Esophagus muscularis mucosa (tissue), 4 donors: ENCODE data around the gene APH1A. TPM values are rescaled to one million over a fixed set of nuclear protein-coding genes. Genes with fewer than 3 reads are reported as not detected.

Experiments
- DNase-seq: peaks from one replicate; pipeline ENCODE4 v3.0.0-alpha.2; 2017; ENCODE audit errors: extremely low spot score
- H3K27ac ChIP-seq, 4 donors: fragments of 200-600 bp; sonication (generic); replicated peaks in 1 of 4; 1 replicate in 3 of 4; 2 replicates in 1 of 4; pipeline ENCODE4 v1.5.1; 2016 to 2019; ENCODE audit warnings: mild to moderate bottlenecking in 1 of 4
- H3K27me3 ChIP-seq, 4 donors: fragments of 200-600 bp; sonication (generic); one replicate each; pipeline versions ENCODE4 v1.5.1 to v1.6.0; 2016 to 2019
- H3K36me3 ChIP-seq, 4 donors: fragments of 200-600 bp; sonication (generic); one replicate each; pipeline ENCODE4 v1.5.1; 2016 to 2019
- H3K4me1 ChIP-seq, 4 donors: fragments of 200-600 bp; sonication (generic); one replicate each; pipeline ENCODE4 v1.5.1; 2016 to 2019
- H3K4me3 ChIP-seq, 4 donors: fragments of 200-600 bp; sonication (generic); 1 replicate in 2 of 4; 2 replicates in 2 of 4; pipeline ENCODE4 v1.5.1; 2016 to 2019; ENCODE audit warnings: mild to moderate bottlenecking in 4 of 4, moderate library complexity in 1 of 4
- H3K9me3 ChIP-seq, 4 donors: fragments of 200-600 bp; sonication (generic); 1 replicate in 3 of 4; 2 replicates in 1 of 4; pipeline ENCODE4 v1.5.1; 2016 to 2019
- EP300 ChIP-seq: sonication (generic); formaldehyde crosslinking; IDR thresholded peaks from one replicate; pipeline ENCODE4 v1.6.1; 2017; ENCODE audit warnings: antibody characterized with exemption
- POLR2A ChIP-seq: fragments of 450-650 bp; IDR thresholded peaks from one replicate; pipeline ENCODE4 v1.6.1; 2017; ENCODE audit warnings: antibody characterized with exemption, moderate library complexity, mild to moderate bottlenecking, low read depth
- POLR2AphosphoS5 ChIP-seq, 2 donors: sonication (generic); formaldehyde crosslinking; IDR thresholded peaks; one replicate each; pipeline ENCODE4 v1.6.1; 2017; ENCODE audit warnings: antibody characterized with exemption in 2 of 2
- WGBS: methylation state at CpG from one replicate; pipeline ENCODE4 v1.1.5; 2018; 5-methylcytosine and 5-hydroxymethylcytosine counted together
- intact Hi-C: fragments of 100-400 bp; cut with DNase I; formaldehyde crosslinking; loops from one replicate; pipeline ENCODE4 v1.15.1; 2023
- total RNA-seq, 4 donors: library from RNA; depleted of rRNA; stranded (reverse); fragments of >200 nt; gene quantifications; one replicate each; pipeline versions ENCODE4 v1.1.0 to v1.2.1, GENCODE V29; 2016
- TF ChIP-seq, protein P1 (sequence below), 3 experiments: fragments of 200-600 bp in 2 of 3; fragments of 450-650 bp in 1 of 3; sonication (generic) in 2 of 3; IDR thresholded peaks; one replicate each; pipeline ENCODE4 v1.5.1; 2017 to 2019; ENCODE audit warnings: antibody characterized with exemption in 3 of 3, mild to moderate bottlenecking in 2 of 3, moderate library complexity in 1 of 3

APH1A gene
- total RNA-seq, 4 donors from 2014 or later, result 36.1 to 63.5 (median 49.7) TPM

DNA sequence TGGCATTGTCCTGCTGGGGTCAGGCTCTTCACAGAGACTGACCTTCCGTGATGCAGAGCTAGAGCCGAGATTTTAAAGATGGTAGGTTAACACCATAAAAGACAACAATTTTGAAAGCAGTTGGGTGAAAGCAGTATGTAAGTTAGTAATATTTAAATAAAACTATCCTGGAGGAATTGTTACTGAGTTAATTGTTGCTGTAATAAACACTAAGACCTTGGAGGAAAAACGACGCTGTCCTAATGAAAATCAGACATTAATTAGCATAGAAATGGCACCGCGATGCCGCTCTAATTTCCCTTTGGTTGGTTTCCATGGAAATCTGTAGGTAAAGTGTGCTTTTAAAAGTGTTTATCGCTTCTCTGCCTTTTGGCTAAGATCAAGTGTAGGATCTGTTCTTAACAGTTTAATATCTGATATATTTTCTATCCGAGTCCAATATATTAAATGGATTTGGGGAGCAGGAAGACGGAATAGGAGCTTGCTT lies 32.2 kb downstream of the APH1A start:
- Histone ChIP-seq H3K27me3 (no peaks in the 10 kb centered on the region), H3K27ac (peak overlapping the region; percentile 61 to 100 (median 98)), H3K4me1 (peaks cover 4 to 18% (median 16%) of the 10 kb centered on the region in 4 donors), H3K9me3 (no peaks in the 10 kb centered on the region), H3K4me3 (peak overlapping the region; percentile 84 to 100 (median 86)), H3K36me3 (no peaks in the 10 kb centered on the region)
- intact Hi-C loops, result loop anchor here (5.0 kb wide), 1 partner anchor 126 kb away; the partner anchor contains the start of gene RPRD2
- peak; percentile 50 for DNase-seq
- no peak for TF ChIP-seq EP300
- TF ChIP-seq POLR2AphosphoS5 (IDR thresholded peaks at IDR 0.05), result no peak
- TF ChIP-seq POLR2A, result no peak
- TF ChIP-seq, protein P1, sequence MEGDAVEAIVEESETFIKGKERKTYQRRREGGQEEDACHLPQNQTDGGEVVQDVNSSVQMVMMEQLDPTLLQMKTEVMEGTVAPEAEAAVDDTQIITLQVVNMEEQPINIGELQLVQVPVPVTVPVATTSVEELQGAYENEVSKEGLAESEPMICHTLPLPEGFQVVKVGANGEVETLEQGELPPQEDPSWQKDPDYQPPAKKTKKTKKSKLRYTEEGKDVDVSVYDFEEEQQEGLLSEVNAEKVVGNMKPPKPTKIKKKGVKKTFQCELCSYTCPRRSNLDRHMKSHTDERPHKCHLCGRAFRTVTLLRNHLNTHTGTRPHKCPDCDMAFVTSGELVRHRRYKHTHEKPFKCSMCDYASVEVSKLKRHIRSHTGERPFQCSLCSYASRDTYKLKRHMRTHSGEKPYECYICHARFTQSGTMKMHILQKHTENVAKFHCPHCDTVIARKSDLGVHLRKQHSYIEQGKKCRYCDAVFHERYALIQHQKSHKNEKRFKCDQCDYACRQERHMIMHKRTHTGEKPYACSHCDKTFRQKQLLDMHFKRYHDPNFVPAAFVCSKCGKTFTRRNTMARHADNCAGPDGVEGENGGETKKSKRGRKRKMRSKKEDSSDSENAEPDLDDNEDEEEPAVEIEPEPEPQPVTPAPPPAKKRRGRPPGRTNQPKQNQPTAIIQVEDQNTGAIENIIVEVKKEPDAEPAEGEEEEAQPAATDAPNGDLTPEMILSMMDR (IDR thresholded peaks at IDR 0.05), result no peak
- WGBS, result 30% methylated on average over 10 of the region's 10 CpGs

DNA sequence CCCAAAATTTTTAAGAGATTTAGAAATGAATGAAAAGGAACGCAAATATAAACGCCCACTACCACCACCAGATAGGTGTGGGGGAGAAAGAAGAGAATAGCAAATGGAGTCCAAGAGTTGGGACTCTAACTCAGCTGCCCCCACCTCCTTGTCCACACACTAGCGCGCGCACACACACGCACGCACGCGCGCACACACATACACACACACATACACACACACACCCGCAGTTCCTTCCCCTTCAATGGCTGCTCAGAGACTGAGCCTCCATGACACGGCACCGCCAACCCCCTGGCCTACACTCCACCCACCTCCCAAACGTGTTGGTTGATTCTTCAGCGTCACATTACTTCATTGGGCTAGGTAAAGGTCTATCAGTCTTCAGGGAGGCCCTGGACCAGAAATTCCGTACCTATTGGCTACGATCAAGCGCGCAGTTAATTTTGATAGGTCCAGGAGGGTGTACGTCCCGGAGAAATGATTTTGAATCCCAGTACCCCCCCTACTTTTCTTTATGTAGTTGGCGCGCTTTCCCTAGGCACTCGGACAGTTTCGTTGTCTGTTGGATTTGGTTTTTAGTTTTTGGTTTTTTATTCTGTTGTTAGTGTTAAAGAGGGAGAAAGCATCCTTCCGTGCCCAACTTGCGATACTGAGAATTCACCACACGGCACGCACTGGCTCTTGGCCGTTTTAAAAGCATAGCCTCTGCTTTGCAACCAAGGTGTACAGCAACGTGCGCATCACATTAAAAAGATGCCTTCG lies 32.8 kb downstream of the APH1A start, which contains the start of gene ANP32E:
ANP32E (minus strand) TSS at position 261 of the 762 bp plus-strand sequence. CDS start 326 bp downstream, outside the sequence.
- peak; percentile 99 for DNase-seq
- peak within 1 kb of the TSS; percentile 84 to 100 (median 86) for H3K4me3 ChIP-seq
- TF ChIP-seq EP300 (no peak), POLR2AphosphoS5 (IDR thresholded peaks at IDR 0.05) (peak; percentile 94), POLR2A (peak; percentile 72)
- TF ChIP-seq, protein P1 (IDR thresholded peaks at IDR 0.05), result peak in 2 of 3 experiments; percentile 36 to 43
- H3K27me3 ChIP-seq, result no peaks in the 10 kb centered on the region
- H3K4me1 ChIP-seq, result peaks cover 4 to 18% (median 16%) of the 10 kb centered on the region in 4 donors
- H3K27ac ChIP-seq, result peak within 1 kb of the TSS; percentile 96 to 100 (median 99)
- WGBS, result 0% methylated on average over 33 of the region's 33 CpGs
- intact Hi-C loops, result loop anchor here (5.0 kb wide), 1 partner anchor 126 kb away; the partner anchor contains the start of gene RPRD2
- H3K36me3 ChIP-seq, result peaks cover 0 to 2% (median 0%) of the 10 kb centered on the region in 4 donors
- H3K9me3 ChIP-seq, result no peaks in the 10 kb centered on the region

DNA sequence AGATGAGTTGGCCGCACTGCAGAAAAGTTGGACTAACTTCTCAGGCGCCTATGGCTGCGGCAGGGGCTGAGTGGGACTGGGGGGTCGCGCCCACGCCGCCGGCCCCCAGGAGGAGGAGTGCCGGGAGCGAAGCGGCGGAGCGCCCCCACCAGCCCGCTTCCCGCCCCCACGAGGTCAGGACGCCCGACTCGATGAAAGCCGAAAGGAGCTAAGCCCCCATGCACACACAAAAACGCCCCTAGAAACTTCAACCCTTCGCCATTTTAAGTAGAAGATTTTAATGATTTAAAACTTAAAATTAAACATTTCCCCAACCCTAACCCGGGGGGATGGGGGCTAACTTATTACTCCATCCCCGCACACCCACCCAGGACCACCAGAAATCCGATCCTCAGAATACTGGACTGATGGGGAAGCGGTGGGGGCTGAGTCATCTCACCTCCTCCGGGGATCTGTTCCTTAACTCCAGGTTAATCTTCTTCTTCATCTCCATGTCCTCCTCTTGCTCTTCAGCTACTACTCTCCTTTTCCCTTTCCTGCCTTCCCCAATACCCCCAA lies 33.4 kb downstream of the APH1A start:
- Histone ChIP-seq H3K9me3 (no peaks in the 10 kb centered on the region), H3K27ac (peak overlapping the region; percentile 96 to 100 (median 99)), H3K4me1 (peaks cover 4 to 18% (median 16%) of the 10 kb centered on the region in 4 donors), H3K27me3 (no peaks in the 10 kb centered on the region), H3K4me3 (peak overlapping the region; percentile 84 to 100 (median 86)), H3K36me3 (peaks cover 0 to 7% (median 0%) of the 10 kb centered on the region in 4 donors)
- 0% methylated on average over 17 of the region's 27 CpGs for WGBS
- no peak for TF ChIP-seq POLR2AphosphoS5 (IDR thresholded peaks at IDR 0.05)
- no peak for TF ChIP-seq POLR2A
- TF ChIP-seq, protein P1 (IDR thresholded peaks at IDR 0.05), result no peak
- TF ChIP-seq EP300, result no peak
- peak; percentile 90 for DNase-seq
- intact Hi-C loops, result loop anchor here (5.0 kb wide), 1 partner anchor 127 kb away; the partner anchor contains the start of gene RPRD2

DNA sequence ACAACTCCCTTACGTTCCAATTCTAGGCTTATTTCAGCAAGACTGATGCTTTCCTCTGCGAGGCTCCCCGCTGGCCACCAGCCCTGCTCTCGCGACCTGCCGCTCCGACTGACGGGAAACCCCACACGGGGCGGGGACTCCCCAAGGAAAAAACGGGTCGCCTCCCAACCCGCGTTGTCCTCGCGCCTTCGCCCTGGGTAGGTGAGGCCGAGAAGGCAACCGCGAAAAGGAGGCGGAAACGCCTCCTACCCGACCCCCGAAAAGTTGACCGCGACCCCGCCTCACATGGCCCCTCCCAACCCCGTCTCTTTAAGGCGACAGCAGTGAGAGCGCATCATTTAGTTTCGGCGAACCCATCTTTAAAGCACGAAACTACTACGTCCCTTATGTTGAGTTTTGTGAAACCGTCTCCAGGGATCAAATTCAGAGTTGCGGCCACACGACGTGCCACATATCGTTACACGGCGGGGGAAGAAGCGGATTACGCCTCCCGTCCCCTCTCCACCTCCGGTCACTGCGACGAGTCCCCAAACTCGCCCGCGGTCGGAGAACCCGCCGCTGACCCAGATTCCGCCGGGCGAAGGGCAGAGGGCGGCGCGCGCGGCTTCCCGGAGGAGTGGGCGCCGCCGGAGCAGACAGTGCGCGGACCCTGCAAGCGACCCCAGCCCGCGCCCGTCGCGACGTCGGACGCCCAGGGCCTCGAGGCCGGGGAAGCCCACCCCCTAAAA lies 34.1 kb downstream of the APH1A start:
- peak overlapping the region; percentile 96 to 100 (median 99) for H3K27ac ChIP-seq
- no peak for TF ChIP-seq POLR2A
- TF ChIP-seq POLR2AphosphoS5 (IDR thresholded peaks at IDR 0.05), result peak; percentile 91 to 93
- H3K27me3 ChIP-seq, result no peaks in the 10 kb centered on the region
- H3K36me3 ChIP-seq, result peaks cover 0 to 9% (median 3%) of the 10 kb centered on the region in 4 donors
- no peaks in the 10 kb centered on the region for H3K9me3 ChIP-seq
- intact Hi-C loops, result loop anchor here (5.0 kb wide), 1 partner anchor 128 kb away; the partner anchor contains the start of gene RPRD2
- H3K4me3 ChIP-seq, result peak overlapping the region; percentile 84 to 100 (median 86)
- WGBS, result under 1% methylated on average over 59 of the region's 78 CpGs
- H3K4me1 ChIP-seq, result peaks cover 4 to 18% (median 16%) of the 10 kb centered on the region in 4 donors
- DNase-seq, result peak; percentile 93
